B cell (primary cell): Measurements from ENCODE around the gene CD244. TPM values are rescaled to one million over a fixed set of nuclear protein-coding genes. Genes with fewer than 3 reads are reported as not detected.
"Not testable (repeated sequence)": the region's sequence is repeated elsewhere in the genome, so short reads cannot be mapped to it uniquely, and the experiment has no call there.

Source experiments
- ATAC-seq: fragments of 200-7000 bp; cut with Tn5 transposase; one replicate; pipeline ENCODE4 v1.10.0; 2021; ENCODE audit warnings: low read depth, mild to moderate bottlenecking, moderate number of reproducible peaks, moderate library complexity
- CTCF ChIA-PET: fragments of 350-600 bp; sonication (Branson Sonifier 250); formaldehyde crosslinking; loops from one replicate; lab custom pipeline; 2021; ENCODE audit warnings: antibody characterized with exemption, inconsistent platforms; lab: Charles Lee
- POLR2A ChIA-PET: fragments of 350-600 bp; sonication (Branson Sonifier 250); formaldehyde crosslinking; loops from one replicate; lab custom pipeline; 2021; ENCODE audit warnings: antibody characterized with exemption; lab: Charles Lee
- DNase-seq: peaks from one replicate; pipeline ENCODE4 v3.0.0; 2013
- H2AFZ ChIP-seq: 2 replicates; pipeline ENCODE4 v1.6.1; 2012; ENCODE audit warnings: mild to moderate bottlenecking, low read depth, low read length; ENCODE audit not compliant: insufficient read depth, poor library complexity, severe bottlenecking
- H3K27ac ChIP-seq, 2 donors: 1 replicate in 1 of 2; 2 replicates in 1 of 2; pipeline ENCODE4 v1.5.1; 2012 to 2013; ENCODE audit warnings: low read length in 2 of 2, mild to moderate bottlenecking in 2 of 2, moderate library complexity in 1 of 2
- H3K27me3 ChIP-seq, 4 experiments: fragments of 200-600 bp in 1 of 4; sonication (generic) in 1 of 4; replicated peaks in 1 of 4; 1 replicate in 2 of 4; 2 replicates in 2 of 4; pipeline versions ENCODE4 v1.6.1 to v1.7.0; 2013 to 2016; ENCODE audit warnings: low read length in 3 of 4, mild to moderate bottlenecking in 2 of 4, mixed read lengths in 1 of 4, moderate library complexity in 1 of 4; ENCODE audit not compliant: insufficient read depth in 4 of 4, control insufficient read depth in 3 of 4; ENCODE audit errors: control extremely low read depth in 1 of 4
- H3K36me3 ChIP-seq, 2 experiments: replicated peaks in 1 of 2; 1 replicate in 1 of 2; 2 replicates in 1 of 2; pipeline versions ENCODE4 v1.6.1 to v1.7.1; 2013; ENCODE audit warnings: low read length in 1 of 2; ENCODE audit not compliant: insufficient read depth in 2 of 2, control insufficient read depth in 1 of 2; ENCODE audit errors: control extremely low read depth in 1 of 2, extremely low read depth in 1 of 2
- H3K4me1 ChIP-seq, 2 donors: fragments of 200-600 bp in 1 of 2; sonication (generic) in 1 of 2; 1 replicate in 1 of 2; 2 replicates in 1 of 2; pipeline versions ENCODE4 v1.5.1 to v1.6.1; 2013 to 2017; ENCODE audit warnings: low read length in 2 of 2; ENCODE audit not compliant: control insufficient read depth in 2 of 2, insufficient read depth in 2 of 2
- H3K4me2 ChIP-seq: replicated peaks from 2 replicates; pipeline ENCODE3; 2012; ENCODE audit warnings: mild to moderate bottlenecking, low read depth, low read length; ENCODE audit not compliant: poor library complexity, severe bottlenecking
- H3K4me3 ChIP-seq, 5 experiments: fragments of 200-600 bp in 1 of 5; sonication (generic) in 1 of 5; 1 replicate in 3 of 5; 2 replicates in 2 of 5; pipeline versions ENCODE4 v1.5.1 to v1.7.0; 2011 to 2016; ENCODE audit warnings: low read length in 4 of 5, mild to moderate bottlenecking in 4 of 5, low read depth in 2 of 5, control low read depth in 1 of 5, moderate library complexity in 1 of 5; ENCODE audit not compliant: insufficient read depth in 1 of 5; ENCODE audit errors: control extremely low read depth in 1 of 5, extremely low read depth in 1 of 5
- H3K79me2 ChIP-seq: fragments of 200-600 bp; sonication (generic); one replicate; pipeline ENCODE4 v1.6.0; 2016; ENCODE audit warnings: low read length; ENCODE audit not compliant: control insufficient read depth, insufficient read depth
- H3K9ac ChIP-seq: fragments of 200-600 bp; sonication (generic); 2 replicates; pipeline ENCODE4 v1.6.1; 2017; ENCODE audit warnings: mild to moderate bottlenecking, low read length, moderate library complexity
- H3K9me3 ChIP-seq, 3 donors: one replicate each; pipeline versions ENCODE4 v1.6.1 to v1.7.1; 2013; ENCODE audit warnings: low read length in 2 of 3; ENCODE audit not compliant: control insufficient read depth in 2 of 3, insufficient read depth in 1 of 3; ENCODE audit errors: control extremely low read depth in 1 of 3
- H4K20me1 ChIP-seq: 2 replicates; pipeline ENCODE4 v1.6.0; 2012; ENCODE audit warnings: mild to moderate bottlenecking, low read length; ENCODE audit not compliant: insufficient read depth, control insufficient read depth, poor library complexity, severe bottlenecking
- H3K27ac Mint-ChIP-seq: one replicate; pipeline ENCODE4 v1.8.0; 2021; ENCODE audit warnings: mixed read lengths
- H3K27me3 Mint-ChIP-seq: one replicate; pipeline ENCODE4 v1.8.0; 2021; ENCODE audit warnings: mixed read lengths
- H3K4me1 Mint-ChIP-seq: one replicate; pipeline ENCODE4 v1.8.0; 2021; ENCODE audit warnings: mixed read lengths
- H3K4me3 Mint-ChIP-seq: one replicate; pipeline ENCODE4 v1.8.0; 2021; ENCODE audit warnings: mixed read lengths
- H3K9me3 Mint-ChIP-seq: one replicate; pipeline ENCODE4 v1.8.0; 2022; ENCODE audit warnings: mixed read lengths; ENCODE audit not compliant: insufficient read depth
- EZH2 ChIP-seq: IDR thresholded peaks from 2 replicates; pipeline ENCODE4 v1.6.1; 2012; ENCODE audit warnings: borderline replicate concordance, low read depth, mild to moderate bottlenecking, moderate library complexity, low read length; ENCODE audit not compliant: insufficient read depth, poor library complexity, severe bottlenecking
- WGBS: methylation state at CpG from one replicate; pipeline ENCODE4 v1.1.5; 2013; ENCODE audit warnings: missing lambda C conversion rate; ENCODE audit not compliant: insufficient coverage; 5-methylcytosine and 5-hydroxymethylcytosine counted together
- intact Hi-C: fragments of 100-400 bp; cut with micrococcal nuclease; formaldehyde crosslinking; loops from one replicate; pipeline ENCODE4 v1.10.0; 2022
- polyA plus RNA-seq: library from polyadenylated mRNA; depleted of rRNA; stranded (reverse); fragments of >200 nt; gene quantifications from 2 replicates; pipeline ENCODE4 v1.2.3, GENCODE V29; 2012
- total RNA-seq, 2 donors: library from RNA; stranded (reverse); fragments of 120-200 nt in 1 of 2; gene quantifications; 1 replicate in 1 of 2; 2 replicates in 1 of 2; pipeline versions ENCODE4 v1.2.3 to v1.2.4, GENCODE V29; 2013 to 2022
- TF ChIP-seq, protein P1 (sequence below): fragments of 200-600 bp; IDR thresholded peaks from one replicate; pipeline ENCODE4 v1.8.0; 2022; ENCODE audit warnings: antibody characterized with exemption, mild to moderate bottlenecking

The CD244 gene
- total and polyA plus RNA-seq, 2 donors (not counting 1 experiment from before 2014, with no cell fraction given): 0.31 TPM; not detected in 1

DNA sequence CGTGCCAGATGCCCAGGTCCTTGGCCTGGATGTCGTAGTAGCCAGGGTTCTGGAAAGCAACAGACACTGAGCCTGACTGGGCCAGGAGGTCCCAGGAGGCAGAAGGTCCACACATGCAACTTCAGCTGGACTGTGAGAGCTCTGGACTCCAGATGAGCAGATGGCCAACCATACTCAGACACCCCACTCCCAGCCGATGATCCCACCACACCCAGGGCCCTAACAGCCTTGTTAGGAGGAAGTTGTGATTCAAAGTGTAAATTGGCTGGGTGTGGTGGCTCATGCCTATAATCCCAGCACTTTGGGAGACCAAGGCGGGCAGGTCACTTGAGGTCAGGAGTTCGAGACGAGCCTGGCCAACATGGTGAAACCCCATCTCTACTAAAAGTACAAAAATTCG is 18.6 kb upstream of the CD244 start:
- H4K20me1 ChIP-seq, H3K4me1 Mint-ChIP-seq, H3K9ac ChIP-seq, H3K27me3 Mint-ChIP-seq, H3K9me3 Mint-ChIP-seq, H3K4me3 ChIP-seq, H3K27ac ChIP-seq, CTCF ChIA-PET, H3K27ac Mint-ChIP-seq, H3K9me3 ChIP-seq, H3K4me2 ChIP-seq, H3K79me2 ChIP-seq, DNase-seq, H3K36me3 ChIP-seq, H3K27me3 ChIP-seq, H3K4me1 ChIP-seq, H2AFZ ChIP-seq, H3K4me3 Mint-ChIP-seq, ATAC-seq: not testable (repeated sequence)
- 86% methylated on average over 3 of the region's 7 CpGs for WGBS
- POLR2A ChIA-PET: interaction anchor here (0.7 kb wide), 1 partner anchor 177 kb away, joined by 3 read pairs; no protein-coding TSS in a partner anchor
- intact Hi-C loops: loop anchor here (10.0 kb wide), 1 partner anchor 46 kb away; no protein-coding TSS in a partner anchor

DNA sequence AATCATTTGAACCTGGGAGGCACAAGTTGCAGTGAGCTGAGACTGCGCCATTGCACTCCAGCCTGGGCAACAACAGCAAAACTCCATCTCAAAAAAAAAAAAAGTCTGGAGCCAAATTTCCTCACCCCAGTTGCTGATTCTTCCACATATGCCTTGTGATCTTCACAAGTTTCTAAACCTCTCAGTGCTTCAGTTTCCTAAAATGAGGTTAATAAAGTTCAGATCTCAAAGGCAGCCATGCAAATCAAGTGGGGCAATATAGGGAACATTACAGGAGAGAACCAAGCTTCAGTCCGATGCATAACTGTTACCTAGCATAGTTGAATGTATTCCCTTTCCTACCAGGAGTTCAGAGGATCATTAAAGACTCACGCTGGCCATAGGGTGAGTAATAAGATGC is 17.5 kb upstream of the CD244 start:
- peaks cover 8% of the 10 kb centered on the region for H3K4me1 Mint-ChIP-seq
- 100% methylated on average over 1 of the region's 3 CpGs for WGBS
- DNase-seq: no peak
- H2AFZ ChIP-seq: no peak overlapping the region
- H3K4me3 ChIP-seq: no peak overlapping the region
- H3K9ac ChIP-seq: no peak overlapping the region
- intact Hi-C loops: loop anchor here (10.0 kb wide), 1 partner anchor 45 kb away; no protein-coding TSS in a partner anchor
- ChIA-PET POLR2A (no interaction called here), CTCF (interaction anchor here (1.2 kb wide), 1 partner anchor 71 kb away, joined by 3 read pairs; no protein-coding TSS in a partner anchor)
- peaks cover 3% of the 10 kb centered on the region for H3K27me3 Mint-ChIP-seq
- H3K9me3 ChIP-seq: no peaks in the 10 kb centered on the region
- no peaks in the 10 kb centered on the region for H4K20me1 ChIP-seq
- no peaks in the 10 kb centered on the region for H3K36me3 ChIP-seq
- no peak overlapping the region for H3K4me2 ChIP-seq
- H3K9me3 Mint-ChIP-seq: no peaks in the 10 kb centered on the region
- no peaks in the 10 kb centered on the region for H3K79me2 ChIP-seq
- no peak overlapping the region for H3K27ac ChIP-seq
- H3K27ac Mint-ChIP-seq: no peak overlapping the region
- no peaks in the 10 kb centered on the region for H3K27me3 ChIP-seq
- ATAC-seq: no peak
- no peaks in the 10 kb centered on the region for H3K4me1 ChIP-seq
- H3K4me3 Mint-ChIP-seq: no peak overlapping the region
- TF ChIP-seq, protein P1, sequence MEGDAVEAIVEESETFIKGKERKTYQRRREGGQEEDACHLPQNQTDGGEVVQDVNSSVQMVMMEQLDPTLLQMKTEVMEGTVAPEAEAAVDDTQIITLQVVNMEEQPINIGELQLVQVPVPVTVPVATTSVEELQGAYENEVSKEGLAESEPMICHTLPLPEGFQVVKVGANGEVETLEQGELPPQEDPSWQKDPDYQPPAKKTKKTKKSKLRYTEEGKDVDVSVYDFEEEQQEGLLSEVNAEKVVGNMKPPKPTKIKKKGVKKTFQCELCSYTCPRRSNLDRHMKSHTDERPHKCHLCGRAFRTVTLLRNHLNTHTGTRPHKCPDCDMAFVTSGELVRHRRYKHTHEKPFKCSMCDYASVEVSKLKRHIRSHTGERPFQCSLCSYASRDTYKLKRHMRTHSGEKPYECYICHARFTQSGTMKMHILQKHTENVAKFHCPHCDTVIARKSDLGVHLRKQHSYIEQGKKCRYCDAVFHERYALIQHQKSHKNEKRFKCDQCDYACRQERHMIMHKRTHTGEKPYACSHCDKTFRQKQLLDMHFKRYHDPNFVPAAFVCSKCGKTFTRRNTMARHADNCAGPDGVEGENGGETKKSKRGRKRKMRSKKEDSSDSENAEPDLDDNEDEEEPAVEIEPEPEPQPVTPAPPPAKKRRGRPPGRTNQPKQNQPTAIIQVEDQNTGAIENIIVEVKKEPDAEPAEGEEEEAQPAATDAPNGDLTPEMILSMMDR: no peak
- TF ChIP-seq EZH2: no peak
